DMS53 treated with DMSO at 0.1 percent for 48 hours (cell line): Measurements from ENCODE around the gene RABL2A.
"Not testable (repeated sequence)": the region's sequence is repeated elsewhere in the genome, so short reads cannot be mapped to it uniquely, and the experiment has no call there.

Experiments
- DNase-seq: peaks from one replicate; lab custom pipeline; 2025; ENCODE audit not compliant: unreplicated experiment; lab: John Stamatoyannopoulos, UW

The RABL2A gene

GRCh38 chr2:113626616-113627330, at the start of gene RABL2A:
TSS of gene RABL2A (plus strand) at chr2:113627266. CDS start at chr2:113628607, 1,341 bp downstream.
- DNase-seq, result not testable (repeated sequence)

DNA sequence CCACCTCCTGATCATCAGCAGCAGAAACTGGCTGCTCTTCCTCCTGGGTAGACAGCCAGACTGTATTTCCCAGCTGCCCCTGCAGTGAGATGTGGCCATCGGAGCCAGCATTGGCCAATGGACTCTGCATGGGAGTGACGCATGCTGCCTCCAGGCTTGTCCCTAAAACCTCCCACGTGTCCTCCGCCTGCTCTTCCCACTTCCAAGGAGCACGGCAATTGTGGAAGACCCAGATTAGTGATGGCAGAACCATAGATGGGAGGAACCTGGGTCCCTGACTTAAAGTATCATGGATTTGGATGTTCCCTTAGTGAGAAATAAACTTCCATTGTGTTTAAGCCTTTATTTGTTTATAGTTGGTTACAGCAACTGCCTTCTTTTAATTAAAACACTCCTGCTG, 48.6 kb upstream of the RABL2A start:
- not testable (repeated sequence) for DNase-seq

DNA sequence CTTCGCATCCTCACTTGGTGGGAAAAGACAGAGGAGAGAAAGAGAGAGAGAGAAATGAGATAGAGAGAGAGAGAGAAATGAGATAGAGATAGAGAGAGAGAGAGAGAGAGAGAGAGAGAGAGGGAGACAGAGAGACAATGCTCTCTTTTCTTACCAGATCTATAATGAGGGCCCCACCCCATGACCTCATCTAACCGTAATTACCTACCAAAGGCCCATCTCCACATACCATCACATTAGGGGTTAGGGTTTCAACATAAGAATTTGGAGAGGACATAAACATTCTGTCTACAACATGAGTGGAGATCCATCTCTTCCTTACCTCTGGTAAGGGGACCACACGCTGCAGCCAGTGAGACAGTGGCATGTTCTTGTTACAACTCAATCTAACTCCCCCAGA, 44.6 kb upstream of the RABL2A start:
- DNase-seq, result not testable (repeated sequence)

DNA sequence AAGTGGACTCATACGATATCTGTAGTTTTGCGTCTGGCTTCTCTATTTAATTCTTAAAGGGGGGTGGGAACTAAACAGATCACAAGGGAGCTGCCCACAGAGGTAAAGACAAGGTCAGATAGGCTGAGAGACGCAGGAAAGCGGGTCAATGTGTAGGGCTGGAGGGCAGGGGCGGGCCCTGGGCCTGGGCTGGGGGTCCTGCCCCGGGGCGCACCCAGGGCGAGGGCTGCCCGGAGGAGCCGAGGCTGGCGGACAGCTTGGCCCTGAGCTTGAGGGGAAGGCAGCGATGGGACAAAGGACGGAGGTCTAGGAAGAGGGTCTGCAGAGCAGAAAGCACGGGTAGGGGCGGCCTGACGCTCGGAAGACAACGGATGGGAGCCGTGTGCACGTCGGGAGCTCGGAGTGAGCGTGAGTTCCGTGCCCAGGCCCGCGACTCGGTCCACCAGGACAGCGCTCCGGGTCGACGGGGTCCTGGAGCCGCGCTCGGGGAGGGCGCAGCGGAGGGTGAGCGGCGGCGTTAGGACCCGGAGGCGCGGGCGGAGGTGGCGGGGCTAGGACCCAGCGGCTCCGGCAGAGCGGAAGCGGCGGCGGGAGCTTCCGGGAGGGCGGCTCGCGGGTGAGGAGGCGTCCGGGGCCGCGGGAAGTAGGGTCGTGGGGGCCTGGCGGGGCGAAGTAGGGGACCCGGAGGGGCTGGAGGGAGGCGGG, 43.4 kb upstream of the RABL2A start:
- not testable (repeated sequence) for DNase-seq

- DNase-seq, result not testable (repeated sequence)
These were observed 42.6 kb upstream of the RABL2A start for GRCh38 chr2:113584311-113585092.

DNA sequence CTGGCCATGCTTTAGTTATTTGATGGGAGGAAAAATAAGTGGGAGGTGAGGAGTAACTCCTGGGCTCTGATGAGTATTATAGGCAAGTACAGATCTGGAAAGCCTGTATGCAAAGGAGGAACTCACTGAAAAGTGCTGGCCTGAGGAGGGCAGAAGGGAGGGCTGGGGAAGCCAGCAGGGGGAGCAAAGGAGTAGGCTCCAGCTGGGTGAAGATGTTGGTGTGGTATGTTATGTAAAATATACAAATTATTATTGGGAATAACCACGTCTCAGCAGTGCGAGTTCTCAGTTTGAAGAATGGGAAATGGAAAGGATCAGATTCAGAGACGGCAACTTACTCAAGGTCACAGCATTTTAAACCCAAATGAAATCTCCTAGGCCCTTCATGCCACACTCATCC, 39.9 kb upstream of the RABL2A start:
- not testable (repeated sequence) for DNase-seq

- not testable (repeated sequence) for DNase-seq
These were observed 37.5 kb upstream of the RABL2A start for GRCh38 chr2:113589591-113589990.

GRCh38 chr2:113591926-113592325, 35.1 kb upstream of the RABL2A start:
- not testable (repeated sequence) for DNase-seq

- not testable (repeated sequence) for DNase-seq
These were observed 33.8 kb upstream of the RABL2A start for GRCh38 chr2:113593280-113593679.

DNA sequence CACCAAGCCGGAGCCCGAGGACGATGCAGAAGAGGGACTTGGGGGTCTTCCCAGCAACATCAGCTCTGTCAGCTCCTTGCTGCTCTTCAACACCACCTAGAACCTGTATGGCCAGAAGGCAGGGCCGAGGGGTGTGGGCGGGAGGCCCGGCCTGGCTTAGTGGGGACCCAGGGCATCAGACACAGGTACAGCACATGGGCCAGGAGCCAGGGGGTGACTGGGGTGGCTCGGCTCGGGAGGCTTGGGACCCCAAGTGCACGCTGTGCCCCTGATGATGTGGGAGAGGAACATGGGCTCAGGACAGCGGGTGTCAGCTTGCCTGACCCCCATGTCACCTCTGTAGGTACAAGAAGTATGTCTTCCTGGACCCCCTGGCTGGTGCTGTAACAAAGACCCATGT, 31.3 kb upstream of the RABL2A start:
- not testable (repeated sequence) for DNase-seq

- not testable (repeated sequence) for DNase-seq
These were observed 29.9 kb upstream of the RABL2A start for GRCh38 chr2:113597164-113597563.

- DNase-seq, result not testable (repeated sequence)
These were observed 29.5 kb upstream of the RABL2A start for GRCh38 chr2:113597572-113597971.

- DNase-seq, result not testable (repeated sequence)
These were observed 28.9 kb upstream of the RABL2A start for GRCh38 chr2:113598180-113598579.

- DNase-seq, result not testable (repeated sequence)
These were observed 28.3 kb upstream of the RABL2A start for GRCh38 chr2:113598738-113599137.

GRCh38 chr2:113599208-113599607, 27.9 kb upstream of the RABL2A start:
- not testable (repeated sequence) for DNase-seq

DNA sequence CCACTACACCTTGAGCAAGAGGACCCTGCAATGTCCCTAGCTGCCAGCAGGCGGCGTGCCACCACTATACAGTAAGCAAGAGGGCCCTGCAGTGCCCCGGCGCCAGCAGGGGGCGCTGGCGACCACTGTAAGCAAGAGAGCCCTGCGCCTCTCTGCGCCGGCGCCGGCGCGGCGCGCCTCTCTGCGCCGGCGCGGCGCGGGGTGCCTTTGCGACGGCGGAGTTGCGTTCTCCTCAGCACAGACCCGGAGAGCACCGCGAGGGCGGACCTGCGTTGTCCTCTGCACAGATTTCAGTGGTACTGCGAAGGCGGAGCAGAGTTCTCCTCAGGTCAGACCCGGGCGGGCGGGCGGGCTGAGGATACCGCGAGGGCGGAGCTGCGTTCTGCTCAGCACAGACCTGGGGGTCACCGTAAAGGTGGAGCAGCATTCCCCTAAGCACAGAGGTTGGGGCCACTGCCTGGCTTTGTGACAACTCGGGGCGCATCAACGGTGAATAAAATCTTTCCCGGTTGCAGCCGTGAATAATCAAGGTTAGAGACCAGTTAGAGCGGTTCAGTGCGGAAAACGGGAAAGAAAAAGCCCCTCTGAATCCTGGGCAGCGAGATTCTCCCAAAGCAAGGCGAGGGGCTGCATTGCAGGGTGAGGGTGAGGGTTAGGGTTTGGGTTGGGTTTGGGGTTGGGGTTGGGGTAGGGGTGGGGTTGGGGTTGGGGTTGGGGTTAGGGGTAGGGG, 24.9 kb upstream of the RABL2A start:
- DNase-seq, result not testable (repeated sequence)

- no peak for DNase-seq
These were observed 24.1 kb upstream of the RABL2A start for GRCh38 chr2:113602869-113603466.

DNA sequence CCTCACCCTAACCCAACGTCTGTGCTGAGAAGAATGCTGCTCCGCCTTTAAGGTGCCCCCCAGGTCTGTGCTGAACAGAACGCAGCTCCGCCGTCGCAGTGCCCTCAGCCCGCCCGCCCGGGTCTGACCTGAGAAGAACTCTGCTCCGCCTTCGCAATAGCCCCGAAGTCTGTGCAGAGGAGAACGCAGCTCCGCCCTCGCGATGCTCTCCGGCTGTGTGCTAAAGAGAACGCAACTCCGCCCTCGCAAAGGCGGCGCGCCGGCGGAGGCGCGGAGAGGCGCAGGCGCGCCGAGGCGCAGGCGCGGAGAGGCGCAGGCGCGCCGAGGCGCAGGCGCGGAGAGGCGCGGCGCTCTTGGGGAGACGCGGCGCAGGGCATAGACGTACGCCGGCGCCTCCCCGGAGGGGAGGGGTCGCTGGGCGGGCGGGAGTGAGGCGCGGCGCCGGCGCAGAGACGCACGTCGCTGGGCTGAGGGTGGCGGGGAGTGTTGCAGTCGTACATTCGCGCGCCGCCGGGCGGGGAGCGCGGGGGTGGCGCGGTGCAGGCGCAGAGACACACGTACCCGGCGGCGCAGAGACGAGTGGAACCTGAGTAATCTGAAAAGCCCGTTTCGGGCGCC, 23.5 kb upstream of the RABL2A start:
- DNase-seq, result not testable (repeated sequence)

- not testable (repeated sequence) for DNase-seq
These were observed 23.0 kb upstream of the RABL2A start for GRCh38 chr2:113604085-113604477.

DNA sequence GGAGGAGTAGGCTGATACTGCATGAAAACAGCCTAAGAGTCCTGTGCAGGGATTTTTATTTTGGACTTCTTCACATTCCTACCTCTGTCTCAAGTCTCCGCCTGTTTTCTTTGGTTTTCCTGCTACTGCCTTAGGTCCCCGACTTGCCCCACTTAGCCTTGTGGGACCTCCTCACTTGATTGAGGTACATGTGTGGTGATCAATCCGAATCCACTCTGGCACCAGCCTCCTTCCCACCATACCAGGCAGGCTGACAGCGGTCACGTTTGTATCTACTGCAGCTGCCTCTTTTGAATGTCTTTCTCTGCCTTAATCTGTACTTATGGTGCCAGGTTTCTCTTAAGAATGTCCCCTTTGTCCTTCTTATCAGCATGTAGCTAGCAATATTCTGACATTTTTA, 22.4 kb upstream of the RABL2A start:
- DNase-seq, result not testable (repeated sequence)
